ENCODE measurements around the gene BMPR1A. TPM values are rescaled to one million over a fixed set of nuclear protein-coding genes. Genes with fewer than 3 reads are reported as not detected.

BMPR1A gene
- total and polyA plus RNA-seq, 2 of the 13 experiments (the other 11 are each of a cell fraction or from before 2014, with no cell fraction given) = 17.8 to 44.2 TPM

- TF ChIP-seq UBTF (CRISPR knock-in tag; IDR thresholded peaks at IDR 0.05) (no peak), CREM (IDR thresholded peaks at IDR 0.05) (no peak), CREM (CRISPR knock-in tag; IDR thresholded peaks at IDR 0.05) (no peak), HMG20B (CRISPR knock-in tag; conservative IDR thresholded peaks at IDR 0.05) (no peak), SNAI1 (CRISPR knock-in tag; IDR thresholded peaks at IDR 0.05; ENCODE audit: borderline replicate concordance) (no peak), ZBTB14 (CRISPR knock-in tag; IDR thresholded peaks at IDR 0.05) (no peak), TEAD3 (CRISPR knock-in tag; optimal IDR thresholded peaks at IDR 0.05; ENCODE audit: borderline replicate concordance) (no peak)
Observed at GRCh38 chr10:86868353-86868752, 111.9 kb downstream of the BMPR1A start (continued).

GRCh38 chr10:86870679-86871078 is 114.3 kb downstream of the BMPR1A start:
- in situ Hi-C loops (cut with HindIII; ENCODE audit: extremely low pct_ligation_motif_present, low pct_unique_long_range_greater_than_20kb) = no loop called here
- TF ChIP-seq MAFK (conservative IDR thresholded peaks at IDR 0.05 in 1 of 2, IDR thresholded peaks at IDR 0.05 in 1 of 2; ENCODE audit: low read length in 2 of 2) (peak in 1 of 2 experiments; percentile 33; a peak in 2 of 4 replicates), PAF1 (CRISPR knock-in tag; IDR thresholded peaks at IDR 0.05) (no peak), GZF1 (CRISPR knock-in tag; IDR thresholded peaks at IDR 0.05) (no peak), MAFF (IDR thresholded peaks at IDR 0.05; ENCODE audit: low read depth, low read length) (0 out of 2 replicates have a peak, but pooled peaks have one; percentile 2)
- CTCF ChIA-PET (ENCODE audit: low intra/inter-chr PET ratio, low total read pairs) = no interaction called here
- no peaks in the 10 kb centered on the region for H3K79me2 ChIP-seq (ENCODE audit: insufficient read depth, low read length)
- H3K4me2 ChIP-seq (ENCODE audit: low read depth, low read length) = no peak overlapping the region
- no TSS peak for BruUV-seq (replicated peaks)
- H3K4me1 ChIP-seq (ENCODE audit: insufficient read depth, low read length) = peaks cover 19% of the 10 kb centered on the region
- 92% methylated on average over 3 of the region's 3 CpGs for WGBS (ENCODE audit: low lambda C conversion rate)
- peaks cover 16% of the 10 kb centered on the region; the same call in 1 of the 2 replicates for H4K20me1 ChIP-seq (ENCODE audit: insufficient read depth, low read length)
- no peak overlapping the region for H3K27ac ChIP-seq (ENCODE audit: extremely low read length, insufficient read depth, low read length)
- peaks cover 0 to 2% of the 10 kb centered on the region in 2 experiments; a peak in 3 of 5 replicates for H3K36me3 ChIP-seq (replicated peaks in 1 of 2; ENCODE audit: control insufficient read depth in 1 of 2, insufficient read depth in 2 of 2, low read length in 2 of 2)
- POLR2A ChIA-PET = no interaction called here
- no peak for ATAC-seq
- no peak for DNase-seq (ENCODE audit: low spot score)
- intact Hi-C loops (cut with micrococcal nuclease; ENCODE audit: unreplicated experiment) = no loop called here
- no peak overlapping the region for H3K9ac ChIP-seq (ENCODE audit: insufficient read depth, low read depth, low read length)
- FAIRE-seq = no peak
- H3K27me3 ChIP-seq (ENCODE audit: control insufficient read depth in 1 of 2, insufficient read depth in 2 of 2, low read length in 2 of 2) = no peaks in the 10 kb centered on the region
- H3K4me3 ChIP-seq (replicated peaks in 1 of 3; ENCODE audit: insufficient read depth in 1 of 3, low read depth in 2 of 3, low read length in 3 of 3) = no peak overlapping the region
- H2AFZ ChIP-seq (ENCODE audit: low read length) = no peak overlapping the region
- H3K9me3 ChIP-seq (ENCODE audit: low read length) = no peaks in the 10 kb centered on the region

Measured in HepG2 (cell line).